Measurements from ENCODE around the gene PRODH2.

DNA sequence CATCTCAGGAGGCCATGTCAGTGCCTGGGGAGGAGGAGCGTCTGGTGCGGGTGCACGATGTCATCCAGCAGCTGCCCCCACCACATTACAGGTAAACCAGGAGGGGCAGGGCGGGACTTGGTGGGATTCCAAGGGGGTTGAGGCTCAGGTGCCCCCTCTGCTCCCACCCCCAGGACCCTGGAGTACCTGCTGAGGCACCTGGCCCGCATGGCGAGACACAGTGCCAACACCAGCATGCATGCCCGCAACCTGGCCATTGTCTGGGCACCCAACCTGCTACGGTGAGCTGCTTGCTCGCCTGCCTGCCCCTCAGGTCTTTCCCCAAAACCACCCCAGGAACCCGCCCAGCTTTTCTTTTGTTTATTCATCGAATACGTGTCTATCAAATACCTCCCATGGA lies 30.1 kb downstream of the PRODH2 start:
- no peak for TF ChIP-seq CTCF (conservative IDR thresholded peaks at IDR 0.05)
- TF ChIP-seq ZFX (IDR thresholded peaks at IDR 0.05) = no peak

Data from C4-2B (cell line).